HG02588 (cell line): ENCODE results near the gene PAQR5.
"Not testable (repeated sequence)": the region's sequence is repeated elsewhere in the genome, so short reads cannot be mapped to it uniquely, and the experiment has no call there.

ENCODE experiments used
- ATAC-seq: cut with Tn5 transposase; IDR thresholded peaks from one replicate; pipeline ENCODE4 v1.9.1; 2021; ENCODE audit warnings: mild to moderate bottlenecking, moderate library complexity; ENCODE audit not compliant: unreplicated experiment

Gene PAQR5

DNA sequence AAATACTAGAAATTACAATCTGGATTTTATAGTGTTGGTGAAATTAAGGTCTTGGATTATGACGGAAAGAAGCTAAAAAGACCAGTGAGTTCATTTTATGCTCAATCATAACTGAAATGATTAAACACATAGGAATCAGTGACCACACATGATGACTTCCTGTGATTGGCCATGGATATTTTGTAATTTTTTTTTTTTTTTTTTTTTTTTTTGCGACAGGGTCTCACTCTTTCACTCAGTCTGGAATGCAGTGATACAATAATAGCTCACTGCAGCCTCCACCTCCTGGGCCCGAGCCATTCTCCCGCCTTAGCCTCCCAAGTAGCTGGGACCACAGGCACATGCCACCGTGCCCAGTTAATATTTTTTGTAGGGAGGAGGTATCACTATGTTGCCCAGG, 47.4 kb downstream of the PAQR5 start:
- ATAC-seq = no peak

DNA sequence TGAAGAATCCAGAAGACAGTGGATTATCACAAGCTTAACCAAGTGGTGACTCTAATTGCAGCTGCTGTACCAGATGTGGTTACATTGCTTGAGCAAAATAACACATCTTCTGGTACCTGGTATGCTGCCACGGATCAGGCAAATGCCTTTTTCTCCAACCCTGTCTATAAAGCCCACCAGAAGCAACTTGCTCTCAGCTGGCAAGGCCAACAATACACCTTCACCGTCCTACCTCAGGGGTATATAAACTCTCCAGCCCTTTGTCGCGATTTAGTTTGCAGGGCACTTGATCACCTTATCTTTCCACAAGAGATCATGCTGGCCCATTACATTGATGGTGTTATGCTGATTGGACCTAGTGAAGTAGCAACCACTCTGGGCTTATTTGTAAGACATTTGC, 52.6 kb downstream of the PAQR5 start:
- ATAC-seq = no peak

DNA sequence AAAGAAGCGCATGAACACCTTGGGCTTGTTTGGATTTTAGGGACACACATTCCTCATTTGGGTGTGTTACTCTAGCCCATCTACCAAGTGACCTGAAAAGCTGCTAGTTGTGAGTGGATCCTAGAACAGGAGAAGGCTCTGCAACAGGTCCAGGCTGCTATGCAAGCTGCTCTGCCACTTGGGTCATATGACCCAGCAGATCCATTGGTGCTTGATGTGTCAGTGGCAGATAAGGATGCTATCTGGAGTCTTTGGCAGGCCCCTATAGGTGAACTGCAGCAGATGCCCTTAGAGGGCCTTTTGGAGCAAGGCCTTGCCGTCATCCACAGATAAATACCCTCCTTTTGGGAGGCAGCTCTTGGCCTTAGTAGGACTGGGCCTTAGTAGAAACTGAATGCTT, 53.2 kb downstream of the PAQR5 start:
- no peak for ATAC-seq

DNA sequence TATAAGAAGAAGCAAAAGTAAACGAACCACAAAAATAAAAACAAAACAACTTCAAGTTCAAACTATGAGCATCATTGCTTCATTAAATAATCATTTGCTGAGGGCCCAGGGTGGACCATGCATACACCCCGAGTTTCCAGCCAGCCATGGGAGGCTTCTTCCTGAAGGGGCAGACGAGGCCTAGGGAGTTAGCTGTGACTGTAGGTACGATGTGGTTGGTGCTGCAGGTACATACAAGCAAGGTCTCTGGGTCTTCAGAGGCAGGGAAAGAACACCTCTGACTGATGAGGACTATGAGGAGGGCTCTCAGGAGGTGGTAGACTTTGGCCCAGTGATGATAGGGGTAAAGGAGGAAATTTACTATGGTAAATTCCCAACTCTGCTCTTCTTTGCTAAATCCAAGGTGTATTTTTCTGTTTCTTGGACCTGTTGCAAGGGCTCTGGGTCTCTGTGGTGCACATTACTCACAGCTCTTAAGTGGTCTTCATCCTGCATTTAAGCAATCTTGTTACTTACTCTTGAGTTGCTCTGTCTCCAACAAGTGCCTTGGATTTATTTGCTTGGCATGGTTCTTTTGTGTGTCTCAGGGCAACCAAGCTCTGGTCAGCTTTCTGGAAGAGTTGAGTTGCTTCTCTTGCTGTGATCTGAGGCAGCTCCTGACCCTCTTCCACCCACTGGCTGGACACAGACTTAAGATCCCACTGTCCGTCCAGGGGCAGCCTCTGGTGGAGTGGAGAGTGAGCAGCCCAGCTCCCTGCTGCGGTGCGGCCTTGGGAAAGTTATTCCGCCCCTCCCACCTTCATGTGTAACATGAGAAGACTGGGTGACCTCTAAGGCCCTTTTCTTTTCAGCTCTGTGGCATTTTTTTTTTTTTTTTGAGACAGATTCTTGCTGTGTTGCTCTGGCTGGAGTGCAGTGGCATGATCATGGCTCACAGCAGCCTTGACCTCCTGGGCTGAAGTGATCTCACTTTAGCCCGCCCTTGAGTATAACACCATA, 59.4 kb downstream of the PAQR5 start:
- ATAC-seq = no peak

DNA sequence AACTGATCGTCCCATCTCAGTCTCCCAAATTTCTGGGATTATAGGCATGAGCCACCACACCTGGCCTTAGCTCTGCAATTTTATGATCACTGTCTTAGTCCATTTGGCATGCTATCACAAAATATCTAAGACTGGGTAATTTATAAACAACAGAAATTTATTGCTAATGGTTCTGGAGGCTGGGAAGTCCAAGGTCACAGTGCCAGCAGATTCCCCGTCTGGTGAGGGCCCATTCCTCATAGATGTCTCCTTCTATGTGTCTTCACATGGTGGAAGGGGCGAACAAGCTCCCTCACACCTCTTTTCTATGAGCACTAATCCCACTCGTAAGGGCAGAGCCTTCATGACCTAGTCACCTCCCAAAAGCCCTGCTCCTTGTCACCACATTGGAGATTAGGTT, 60.1 kb downstream of the PAQR5 start:
- ATAC-seq = no peak

DNA sequence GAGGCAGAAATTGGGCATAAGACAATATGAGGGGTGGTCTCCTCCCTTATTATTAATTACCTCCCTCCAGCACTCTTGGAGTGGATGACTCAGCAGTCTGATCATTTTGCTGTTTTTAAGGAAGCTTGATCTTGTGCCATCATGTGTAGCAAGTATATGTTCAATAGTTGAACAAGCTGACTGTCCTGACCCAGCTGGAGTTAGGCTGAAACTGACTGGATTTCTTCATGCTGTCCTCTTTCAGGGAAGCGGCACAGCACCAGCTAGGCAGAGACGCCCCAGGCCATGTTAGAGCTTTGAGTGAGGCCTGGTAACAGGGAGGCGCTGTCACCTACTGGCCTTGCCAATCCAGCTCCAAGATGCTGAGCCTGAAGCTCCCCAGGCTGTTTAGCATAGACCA, 61.0 kb downstream of the PAQR5 start:
- ATAC-seq = no peak

DNA sequence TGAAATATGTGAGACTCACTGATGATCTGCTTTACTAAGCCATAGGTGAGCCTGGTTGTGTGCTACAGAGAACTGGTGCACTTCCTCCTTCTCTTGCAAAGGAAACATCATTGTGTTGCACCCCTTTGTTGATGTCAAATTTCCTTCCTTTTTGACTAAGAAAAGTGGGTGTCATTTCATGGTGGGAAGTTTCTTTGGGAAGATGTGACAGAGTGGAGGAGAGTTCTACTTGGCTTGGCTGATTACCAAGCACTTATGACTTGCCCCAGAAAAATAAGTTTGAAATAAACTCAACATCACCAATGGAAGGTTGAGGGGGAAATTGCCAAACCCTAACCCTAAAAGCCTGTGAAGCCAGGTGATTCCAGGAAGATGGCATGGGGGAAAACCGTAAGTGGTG, 61.9 kb downstream of the PAQR5 start:
- no peak for ATAC-seq

DNA sequence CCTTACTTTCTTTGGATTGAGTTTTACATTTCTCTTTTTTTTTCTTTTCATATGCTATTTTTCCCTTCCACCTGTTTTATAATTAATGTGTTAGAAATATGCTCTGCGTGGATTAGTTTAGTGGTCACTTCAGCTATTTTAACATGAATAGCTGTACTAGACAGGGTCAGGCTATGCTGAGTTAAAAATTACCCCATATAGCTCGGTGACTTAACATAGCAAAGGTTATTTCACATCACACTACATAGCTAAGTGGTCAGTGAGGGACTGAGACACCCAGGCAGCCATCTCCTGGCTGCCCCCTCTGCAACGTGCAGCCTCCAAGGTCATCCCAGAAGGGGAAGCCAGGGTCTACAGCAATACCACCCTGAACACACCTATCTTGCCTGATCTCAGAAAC, 68.5 kb downstream of the PAQR5 start:
- no peak for ATAC-seq

DNA sequence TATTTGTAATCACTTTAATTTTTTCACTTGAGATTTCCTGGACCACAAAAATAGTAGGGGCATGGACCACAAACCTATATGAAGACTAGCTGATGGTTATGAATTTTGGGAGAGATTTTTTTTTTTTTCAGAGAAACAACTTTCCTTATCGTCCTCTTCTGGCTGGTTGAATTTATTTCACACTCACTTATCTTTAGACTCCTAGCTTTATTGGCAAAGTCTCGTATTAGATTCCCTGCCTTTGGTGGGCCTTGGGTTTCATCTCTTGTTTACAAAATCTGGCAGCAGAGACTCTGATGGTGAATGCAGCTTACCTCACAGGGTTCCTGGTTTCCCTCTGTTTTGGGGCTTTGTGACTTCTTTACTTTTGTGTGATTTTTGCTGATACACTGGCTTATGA, 70.9 kb downstream of the PAQR5 start:
- ATAC-seq = no peak

DNA sequence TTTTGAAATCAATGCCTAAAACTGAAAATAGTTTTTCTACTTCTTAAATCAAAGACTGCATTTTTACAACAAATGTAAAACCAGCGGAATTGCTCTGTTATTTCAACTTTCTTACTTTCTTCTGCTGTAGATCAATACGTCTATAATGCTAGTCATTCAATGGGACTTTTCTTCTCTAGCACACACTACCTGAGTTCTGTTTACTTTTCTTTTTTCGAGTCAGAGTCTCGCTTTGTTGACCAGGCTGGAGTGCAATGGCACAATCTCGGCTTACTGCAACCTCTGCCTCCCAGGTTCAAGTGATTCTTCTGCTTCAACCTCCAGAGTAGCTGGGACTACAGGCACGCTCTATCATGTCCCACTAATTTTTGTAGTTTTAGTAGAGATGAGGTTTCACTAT, 74.7 kb downstream of the PAQR5 start:
- no peak for ATAC-seq

DNA sequence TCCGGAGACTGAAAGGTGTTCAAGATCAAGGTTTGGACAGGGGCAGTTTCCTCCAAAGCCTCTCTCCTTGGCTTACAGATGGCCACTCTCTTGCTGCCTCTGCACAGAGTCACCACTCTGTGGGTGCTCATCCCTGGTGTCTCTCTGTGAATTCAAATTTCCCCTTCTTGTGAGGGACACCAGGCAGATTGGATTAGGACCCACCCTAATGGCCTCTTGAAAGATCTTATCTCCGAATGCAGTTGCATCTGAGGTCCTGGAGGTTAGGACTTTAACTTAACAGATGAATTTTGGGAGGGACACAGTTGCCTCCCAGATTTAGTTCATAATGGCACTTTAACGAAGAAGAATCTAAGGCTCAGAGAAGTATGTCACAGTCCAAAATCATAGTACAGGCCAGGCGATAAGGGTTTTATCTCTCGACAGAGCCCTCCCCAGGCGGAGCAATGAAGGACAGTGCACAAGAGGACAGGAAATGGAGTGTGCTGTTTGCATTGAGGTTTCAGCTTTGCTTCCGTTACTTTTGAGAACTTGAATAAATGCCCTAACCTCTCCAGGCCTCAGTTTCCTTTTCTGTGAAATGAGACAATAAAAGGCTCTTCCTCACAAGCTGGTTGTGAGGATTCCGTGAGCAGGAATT, 76.6 kb downstream of the PAQR5 start:
- ATAC-seq = no peak

DNA sequence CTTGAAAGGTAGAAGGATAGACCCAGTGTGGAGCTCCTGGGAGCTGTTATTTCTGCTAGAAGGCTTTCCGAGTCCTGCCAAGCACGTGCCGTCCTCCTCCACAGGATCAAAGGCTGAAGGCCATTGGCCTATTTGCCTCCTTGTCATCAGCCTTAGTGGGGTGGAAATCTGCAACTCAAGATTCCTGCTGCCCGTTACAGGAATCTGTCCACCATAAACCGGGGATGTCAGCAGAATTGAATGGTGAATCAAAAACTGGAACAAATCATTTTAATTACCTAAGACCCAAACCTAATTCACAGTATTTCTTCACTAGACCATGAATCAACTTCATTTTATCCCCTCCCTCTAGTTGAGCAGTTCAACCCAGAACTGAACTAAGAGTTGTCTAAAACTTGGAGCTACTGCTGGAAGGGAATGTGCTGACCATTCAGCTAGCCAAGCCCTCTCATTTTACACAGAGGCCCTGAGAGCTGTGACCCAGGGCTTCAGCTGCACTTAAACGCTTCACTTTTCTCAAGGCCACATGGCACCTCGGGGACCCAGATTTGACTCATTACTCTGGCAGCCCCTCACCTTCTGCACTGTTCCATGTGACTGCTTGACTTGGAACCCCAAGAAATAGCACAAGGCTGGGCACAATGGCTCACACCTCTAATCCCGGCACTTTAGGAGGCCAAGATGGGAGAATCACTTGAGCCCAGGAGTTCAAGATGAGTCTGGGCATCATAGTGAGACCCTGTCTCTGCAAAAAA, 78.7 kb downstream of the PAQR5 start:
- no peak for ATAC-seq

DNA sequence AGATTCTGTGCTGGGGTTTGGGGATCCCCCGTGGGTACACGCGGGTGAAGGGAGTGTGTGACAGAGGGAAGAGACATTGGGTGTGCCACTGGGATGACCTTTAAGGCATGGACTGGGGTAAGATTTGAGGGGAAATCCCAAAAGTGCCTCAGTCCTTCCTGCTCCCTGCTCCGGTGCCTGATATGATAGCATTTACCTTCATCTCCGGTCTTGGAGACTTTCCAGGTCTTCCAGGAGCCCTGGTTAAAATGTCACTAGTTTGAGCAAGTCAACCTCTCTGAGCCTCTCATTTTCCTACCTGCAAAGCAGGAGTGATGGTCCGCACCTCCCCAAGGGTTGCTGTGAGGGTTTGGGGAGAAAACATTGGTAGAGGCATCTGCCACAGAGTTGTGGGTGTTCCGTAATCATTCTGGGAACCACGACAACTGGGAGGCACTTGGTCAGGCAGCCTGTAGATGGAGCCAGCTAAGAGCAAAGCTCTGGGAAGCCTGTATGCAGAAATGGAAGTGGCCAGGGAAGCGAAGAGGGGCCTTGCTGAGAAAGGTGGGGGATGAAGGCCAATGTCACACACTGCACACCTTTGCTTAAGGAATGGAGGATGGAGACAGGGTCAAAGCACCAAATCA, 81.5 kb downstream of the PAQR5 start:
- ATAC-seq = no peak

DNA sequence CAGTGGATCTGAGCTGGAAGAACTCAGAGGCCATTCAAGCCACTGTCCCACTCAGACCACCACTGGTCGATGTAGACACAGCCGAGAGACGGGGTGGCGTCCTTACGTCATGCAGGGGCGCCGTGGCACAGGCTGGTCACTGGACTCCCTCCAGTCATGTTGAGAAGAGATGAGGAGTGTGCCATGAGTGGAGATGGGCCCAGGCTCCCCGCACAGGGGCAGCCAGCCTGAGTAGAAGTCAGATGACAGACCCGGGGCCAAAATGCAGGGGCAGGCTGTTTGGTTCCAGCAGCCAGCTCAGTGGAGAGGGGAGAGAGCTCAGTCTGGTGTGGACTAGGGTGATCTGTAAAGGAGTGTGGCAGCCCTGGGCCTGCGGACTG, 82.0 kb downstream of the PAQR5 start:
- no peak for ATAC-seq

DNA sequence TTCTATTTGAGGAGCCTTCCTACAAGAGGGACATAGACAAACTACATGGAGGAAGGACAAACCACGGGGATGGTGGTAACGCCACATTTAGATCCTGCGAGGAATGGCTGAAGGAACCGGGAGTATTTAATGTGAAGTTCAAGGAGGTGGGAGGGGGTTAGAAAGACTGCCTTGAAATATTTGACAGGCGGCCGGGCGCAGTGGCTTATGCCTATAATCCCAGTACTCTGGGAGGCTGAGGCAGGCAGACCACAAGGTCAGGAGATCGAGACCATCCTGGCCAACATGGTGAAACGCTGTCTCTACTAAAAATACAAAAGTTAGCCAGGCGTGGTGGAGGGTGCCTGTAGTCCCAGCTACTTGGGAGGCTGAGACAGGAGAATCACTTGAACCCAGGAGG, 83.5 kb downstream of the PAQR5 start:
- not testable (repeated sequence) for ATAC-seq

DNA sequence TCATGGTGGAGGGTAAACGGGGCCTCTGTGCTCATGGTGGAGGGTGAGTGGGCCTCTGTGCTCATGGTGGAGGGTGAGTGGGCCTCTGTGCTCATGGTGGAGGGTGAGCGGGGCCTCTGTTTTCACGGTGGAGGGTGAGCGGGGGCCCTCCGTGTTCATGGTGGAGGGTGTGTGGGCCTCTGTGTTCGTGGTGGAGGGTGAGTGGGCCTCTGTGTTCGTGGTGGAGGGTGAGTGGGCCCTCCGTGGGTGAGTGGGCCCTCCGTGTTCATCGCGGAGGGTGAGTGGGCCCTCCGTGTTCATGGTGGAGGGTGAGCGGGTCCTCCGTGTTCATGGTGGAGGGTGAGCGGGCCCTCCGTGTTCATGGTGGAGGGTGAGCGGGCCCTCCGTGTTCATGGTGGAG, 85.4 kb downstream of the PAQR5 start:
- ATAC-seq = not testable (repeated sequence)

DNA sequence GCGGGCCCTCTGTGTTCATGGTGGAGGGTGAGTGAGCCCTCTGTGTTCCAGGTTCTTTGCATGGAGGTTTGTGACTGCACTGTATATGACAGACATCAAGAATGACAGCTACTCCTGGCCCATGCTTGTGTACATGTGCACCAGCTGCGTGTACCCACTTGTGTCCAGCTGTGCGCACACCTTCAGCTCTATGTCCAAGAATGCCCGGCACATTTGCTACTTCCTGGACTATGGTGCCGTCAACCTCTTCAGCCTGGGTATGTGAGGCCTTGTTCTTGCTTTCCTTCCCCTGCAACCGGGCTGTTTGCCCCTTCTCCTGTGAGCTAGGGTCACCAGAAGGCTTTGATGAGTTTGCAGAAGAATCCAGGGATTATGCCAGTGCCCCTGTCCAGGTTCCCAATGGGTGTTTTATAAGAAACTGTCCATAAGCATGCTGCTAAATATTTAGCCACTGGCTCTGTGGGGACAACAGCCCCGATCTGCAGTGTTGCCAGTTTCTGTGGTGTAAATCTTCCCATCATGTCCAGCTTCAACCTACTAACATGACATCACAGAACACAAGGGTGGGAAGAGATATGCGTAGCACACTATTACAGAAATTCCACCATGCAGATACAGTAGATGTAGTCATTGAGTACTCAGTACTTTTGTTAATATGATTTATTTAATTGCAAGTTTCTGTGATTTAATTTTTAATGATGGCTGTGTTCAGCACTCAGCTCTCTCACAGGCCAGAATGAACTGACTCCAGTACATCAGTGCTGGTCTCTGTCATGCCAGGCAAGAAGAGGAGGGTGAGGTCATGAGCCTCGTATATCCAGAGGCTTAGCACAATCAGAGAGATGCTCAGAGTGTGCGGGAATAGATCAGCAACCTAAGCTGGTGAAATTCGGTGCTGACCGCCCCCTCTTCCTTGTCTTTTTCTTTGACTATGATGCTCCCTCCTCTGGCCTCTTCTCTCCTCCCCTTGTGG, 86.2 kb downstream of the PAQR5 start:
- no peak for ATAC-seq

DNA sequence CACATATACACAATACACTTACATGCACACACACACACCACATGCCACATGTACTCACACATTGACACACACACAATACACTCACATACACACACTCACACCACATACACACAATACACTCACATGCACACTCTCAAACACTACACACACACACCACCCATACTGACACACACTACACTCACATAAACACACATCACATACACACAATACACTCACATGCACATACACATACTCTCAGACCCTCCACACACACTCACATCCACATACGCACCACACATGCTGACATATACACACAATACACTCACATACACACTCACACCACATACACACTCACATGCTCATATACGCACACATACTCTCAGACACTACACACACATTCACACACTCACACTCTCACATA, 87.1 kb downstream of the PAQR5 start:
- ATAC-seq = no peak

DNA sequence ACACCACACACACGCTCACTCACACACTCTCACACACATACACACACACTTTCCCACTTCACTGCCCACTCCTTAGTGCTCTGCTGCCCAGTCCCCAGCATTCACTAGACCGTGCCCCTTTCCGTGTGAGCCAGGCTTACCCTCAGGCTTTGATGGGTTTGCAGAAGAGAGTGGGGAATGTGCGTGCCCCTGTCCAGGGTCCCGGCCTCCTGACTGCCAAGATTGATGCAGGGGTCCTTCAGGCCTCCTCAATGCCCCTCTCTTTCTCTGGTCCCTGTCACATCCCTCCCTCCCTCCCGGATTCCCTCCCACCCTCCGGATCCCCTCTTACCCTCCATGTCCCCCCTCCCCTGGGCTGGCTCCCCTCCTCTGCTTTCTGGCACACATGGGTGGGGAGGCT, 87.6 kb downstream of the PAQR5 start:
- ATAC-seq = no peak

DNA sequence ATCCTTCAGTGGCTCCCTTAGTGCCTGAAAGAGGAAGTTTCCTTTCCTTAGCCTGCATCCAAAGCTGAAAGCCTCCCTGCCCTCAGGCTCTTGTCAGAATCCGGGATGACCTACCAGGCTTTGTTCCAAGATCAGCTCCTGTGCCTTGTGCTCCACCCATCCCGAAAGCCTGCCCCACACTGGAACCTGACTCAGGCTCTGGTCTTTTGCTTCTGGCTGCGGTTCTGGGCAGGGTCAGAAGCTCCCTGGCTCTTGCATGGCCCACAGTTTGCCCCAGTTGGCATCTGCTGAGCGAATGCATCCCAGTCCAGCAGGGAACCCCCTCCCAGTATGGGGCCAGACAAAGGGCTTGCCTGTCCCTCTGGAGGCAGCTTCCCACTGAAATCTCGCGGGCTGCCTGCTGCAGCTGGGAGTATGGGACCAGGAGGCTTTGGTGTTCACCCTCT, 89.6 kb downstream of the PAQR5 start:
- ATAC-seq = no peak
